HG03460 (cell line): ENCODE results near the gene MAP3K6.

ENCODE experiments used
- ATAC-seq: cut with Tn5 transposase; IDR thresholded peaks from one replicate; pipeline ENCODE4 v1.9.1; 2021; ENCODE audit not compliant: unreplicated experiment

Gene MAP3K6

GRCh38 chr1:27356619-27357280 lies 10.0 kb downstream of the MAP3K6 start:
- no peak for ATAC-seq

DNA sequence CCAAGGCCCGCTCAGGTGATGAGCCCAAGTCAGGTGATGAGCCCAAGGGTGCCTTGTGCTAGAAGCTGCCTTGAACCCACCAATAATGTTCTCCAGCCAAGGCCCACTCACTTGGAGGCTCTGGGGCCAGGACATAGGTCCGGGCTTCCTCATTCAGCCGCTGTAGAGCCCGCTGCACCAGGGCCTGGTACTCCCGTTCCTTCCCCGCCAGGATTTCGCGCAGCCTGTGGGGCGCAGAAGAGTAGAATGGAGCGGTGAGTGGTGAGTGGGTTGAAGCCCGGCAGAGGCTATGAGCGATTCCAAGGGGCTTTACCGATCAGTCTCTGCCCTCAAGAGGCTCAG lies 10.5 kb downstream of the MAP3K6 start:
- no peak for ATAC-seq

GRCh38 chr1:27355683-27356082 lies 11.1 kb downstream of the MAP3K6 start:
- ATAC-seq = no peak

- no peak for ATAC-seq
Measured at GRCh38 chr1:27353629-27354028, 13.1 kb downstream of the MAP3K6 start.

DNA sequence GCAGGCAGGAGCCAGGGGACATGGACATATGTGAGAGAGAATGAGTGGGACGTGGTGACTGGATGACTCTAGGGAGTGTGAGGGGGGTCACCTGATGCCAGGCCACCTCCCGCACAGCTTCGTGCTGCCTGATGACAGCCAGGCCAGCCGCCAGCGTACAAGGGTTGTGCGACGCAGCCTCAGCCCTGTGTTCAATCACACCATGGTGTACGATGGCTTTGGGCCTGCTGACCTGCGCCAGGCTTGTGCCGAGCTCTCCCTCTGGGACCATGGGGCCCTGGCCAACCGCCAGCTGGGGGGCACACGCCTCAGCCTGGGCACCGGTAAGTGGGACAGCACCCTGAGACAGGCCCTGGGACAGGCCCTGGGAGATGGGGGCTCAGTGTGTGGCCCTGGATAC lies 13.6 kb downstream of the MAP3K6 start:
- ATAC-seq = no peak

DNA sequence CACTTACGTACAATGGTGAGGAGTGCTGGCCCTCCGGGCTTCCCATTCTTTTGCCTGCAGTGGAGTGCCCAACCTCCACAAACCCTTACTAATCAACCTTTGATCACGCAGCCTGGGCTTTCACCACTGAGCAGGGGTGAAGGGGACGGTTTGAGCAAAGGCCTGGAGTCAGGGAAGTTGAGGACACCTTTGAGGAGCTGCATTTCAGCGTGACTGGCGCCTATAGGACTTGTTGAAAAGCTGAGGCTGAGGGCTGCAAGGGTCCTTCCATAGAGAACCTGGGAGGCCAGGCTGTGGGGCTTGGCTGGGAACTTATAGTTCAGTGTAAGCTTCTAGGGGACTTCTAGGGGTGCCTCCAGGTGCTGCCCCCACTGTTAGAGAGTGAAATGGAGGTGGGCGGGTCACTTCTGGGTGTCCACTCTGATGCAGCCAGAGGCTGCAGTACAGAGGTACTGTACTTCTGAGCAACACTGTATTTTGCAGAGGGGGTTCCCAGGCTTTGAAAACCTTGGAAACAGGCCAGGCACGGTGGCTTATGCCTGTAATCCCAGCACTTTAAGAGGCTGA lies 15.1 kb downstream of the MAP3K6 start:
- no peak for ATAC-seq

- ATAC-seq = no peak
Measured at GRCh38 chr1:27350663-27351540, 15.9 kb downstream of the MAP3K6 start.

DNA sequence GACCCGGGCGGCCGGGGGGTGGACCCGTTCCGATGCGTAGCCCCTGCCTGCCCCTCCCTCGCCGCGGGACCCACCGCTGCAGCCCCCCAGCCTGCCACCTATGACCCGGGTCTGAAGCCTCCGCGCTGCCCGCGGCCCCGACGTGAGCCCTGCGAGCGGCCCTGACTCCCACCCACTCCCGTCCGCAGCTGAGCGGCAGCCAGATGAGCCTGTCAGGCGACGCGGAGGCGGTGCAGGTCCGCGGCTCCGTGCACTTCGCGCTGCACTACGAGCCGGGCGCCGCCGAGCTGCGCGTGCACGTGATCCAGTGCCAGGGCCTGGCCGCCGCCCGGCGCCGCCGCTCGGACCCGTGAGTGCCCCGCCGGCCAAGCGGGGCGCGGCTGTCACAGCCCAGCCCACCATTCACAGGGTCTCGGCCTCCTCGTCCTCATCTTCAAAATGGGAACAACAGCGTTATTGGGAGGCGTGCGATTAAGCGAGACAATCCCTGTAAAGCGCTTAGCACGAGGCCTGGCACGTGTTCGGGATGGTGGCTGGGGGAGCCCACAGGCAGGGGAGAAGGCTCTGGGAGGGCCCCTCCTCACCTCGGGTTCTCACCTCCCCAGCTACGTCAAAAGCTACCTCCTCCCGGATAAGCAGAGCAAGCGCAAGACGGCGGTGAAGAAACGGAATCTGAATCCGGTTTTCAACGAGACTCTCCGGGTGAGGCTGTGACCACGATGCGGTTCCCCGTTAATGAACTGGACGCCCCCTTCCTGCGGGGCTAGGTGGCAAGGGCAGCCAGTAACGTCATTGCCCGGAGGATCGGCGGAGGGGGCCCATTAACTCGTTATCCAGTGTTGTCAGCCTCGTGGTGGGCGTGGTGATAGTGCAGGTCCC lies 16.7 kb downstream of the MAP3K6 start:
- no peak for ATAC-seq

DNA sequence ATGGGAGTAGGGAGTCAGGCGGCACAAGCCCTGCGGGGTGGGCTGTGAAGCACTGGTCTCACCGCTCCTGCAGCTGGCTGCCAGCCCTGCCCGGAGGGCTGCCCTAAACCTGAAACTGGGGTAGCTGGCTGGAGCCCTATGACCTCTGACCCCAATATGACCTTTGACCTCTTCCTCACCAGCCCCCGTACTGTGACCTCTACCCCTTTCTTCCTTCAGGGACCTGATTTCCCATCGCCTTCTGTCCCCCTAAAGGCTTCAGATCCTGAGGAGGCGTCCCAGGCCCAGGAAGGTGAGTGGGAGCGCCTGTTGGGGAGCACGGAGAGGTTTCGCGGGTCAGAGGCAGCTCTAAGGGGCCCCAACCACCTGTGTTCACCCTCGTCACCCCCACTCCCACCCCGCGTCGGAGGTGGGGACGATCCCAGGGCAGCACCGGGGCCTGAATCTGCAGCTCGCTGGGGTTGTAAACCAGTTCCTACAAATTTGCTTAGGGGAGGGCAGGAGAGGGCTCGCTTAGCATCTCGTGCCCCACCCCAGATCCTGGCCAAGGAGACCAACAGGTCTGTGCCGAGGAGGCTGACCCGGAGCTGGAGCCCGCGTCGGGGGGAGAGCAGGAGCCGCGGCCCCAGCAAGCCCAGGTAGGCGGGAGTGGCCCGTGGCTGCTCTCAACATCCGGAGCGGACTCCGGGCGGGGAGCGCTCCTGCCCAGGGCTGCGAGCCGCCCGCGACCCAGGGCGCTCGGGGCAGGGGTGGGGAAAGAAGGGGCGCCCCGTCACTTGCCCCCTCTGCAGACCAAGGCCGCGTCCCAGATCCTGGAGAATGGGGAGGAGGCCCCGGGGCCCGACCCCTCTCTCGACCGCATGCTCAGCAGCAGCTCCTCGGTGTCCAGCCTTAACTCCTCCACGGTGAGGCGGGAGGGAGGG lies 17.6 kb downstream of the MAP3K6 start:
- ATAC-seq = no peak

GRCh38 chr1:27346991-27347624 lies 19.7 kb downstream of the MAP3K6 start:
- ATAC-seq = no peak

GRCh38 chr1:27346357-27346756 lies 20.4 kb downstream of the MAP3K6 start:
- no peak for ATAC-seq

DNA sequence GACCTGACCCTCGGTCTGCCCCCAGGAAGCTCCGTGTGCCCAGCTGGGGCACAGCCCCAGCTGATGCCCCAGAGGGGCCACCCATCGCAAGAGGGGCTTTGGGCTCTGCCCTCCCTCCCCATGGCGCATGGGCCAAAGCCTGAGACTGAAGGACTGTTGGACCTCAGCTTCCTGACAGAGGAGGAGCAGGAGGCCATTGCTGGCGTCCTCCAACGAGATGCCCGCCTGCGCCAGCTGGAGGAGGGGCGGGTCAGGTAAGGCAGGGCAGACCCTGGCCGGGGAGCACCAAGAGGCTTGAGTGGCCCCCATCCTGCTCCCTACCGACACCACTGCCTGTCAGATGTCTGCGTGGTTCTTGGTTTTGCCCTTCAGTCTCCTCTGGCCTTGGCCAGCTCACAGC lies 21.5 kb downstream of the MAP3K6 start:
- no peak for ATAC-seq

DNA sequence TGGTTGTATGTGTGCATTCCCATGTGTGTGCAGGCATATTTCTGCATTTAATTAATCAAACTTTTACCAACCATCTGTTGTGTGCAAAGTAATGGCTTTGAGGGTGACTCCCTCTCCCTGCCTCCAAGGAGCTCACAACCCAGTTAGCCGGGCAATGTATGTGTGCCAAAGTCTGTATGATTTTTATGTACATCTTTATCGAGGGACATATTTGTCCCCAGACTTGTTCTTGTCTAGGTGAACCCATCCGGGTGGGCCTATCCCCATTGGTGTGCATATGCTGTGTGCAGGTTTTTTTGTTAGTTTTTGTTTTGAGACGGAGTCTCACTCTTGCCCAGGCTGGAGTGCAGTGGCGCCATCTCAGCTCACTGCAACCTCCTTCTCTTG lies 23.1 kb downstream of the MAP3K6 start:
- no peak for ATAC-seq

GRCh38 chr1:27342778-27343638 lies 23.8 kb downstream of the MAP3K6 start:
- no peak for ATAC-seq

GRCh38 chr1:27342391-27342777 lies 24.4 kb downstream of the MAP3K6 start:
- ATAC-seq = no peak

- ATAC-seq = no peak
Measured at GRCh38 chr1:27341525-27342252, 25.1 kb downstream of the MAP3K6 start, which contains the start of gene SYTL1. Gene SYTL1 (plus strand): TSS chr1:27342022. CDS start chr1:27345335, 3,313 bp downstream.

- no peak for ATAC-seq
Measured at GRCh38 chr1:27339213-27339612, 27.5 kb downstream of the MAP3K6 start.

DNA sequence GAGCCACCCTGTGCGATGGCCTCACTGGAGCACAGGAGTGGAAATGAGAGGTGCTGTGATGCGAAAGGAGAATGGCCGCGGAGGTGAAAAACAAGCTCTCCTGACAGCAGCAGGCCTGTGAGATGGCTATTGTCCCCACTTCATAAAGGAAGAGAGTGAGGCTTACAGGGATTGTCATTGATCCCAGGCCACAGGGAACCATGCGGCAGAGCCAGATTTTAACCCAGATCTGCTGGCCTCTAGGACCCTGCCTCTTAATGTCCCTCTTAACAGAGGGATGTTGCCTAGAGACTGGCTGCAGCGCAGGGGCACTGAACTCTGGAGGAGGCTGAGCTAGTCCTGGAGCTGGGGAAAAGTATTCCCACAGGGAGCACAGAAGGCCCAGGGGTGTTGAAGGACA lies 28.0 kb downstream of the MAP3K6 start:
- no peak for ATAC-seq
